Astrocyte of the cerebellum (primary cell): Measurements from ENCODE around the gene PDE11A.

Experiments
- DNase-seq: peaks from one replicate; pipeline ENCODE4 v3.0.0-alpha.2; 2011; ENCODE audit warnings: low read depth
- H3K4me3 ChIP-seq: 2 replicates; pipeline ENCODE4 v1.5.1; 2011; ENCODE audit warnings: mild to moderate bottlenecking, low read depth, low read length, moderate library complexity
- in situ Hi-C: cut with HindIII; loops from 2 replicates; pipeline ENCODE4 v1.10.0; 2017; ENCODE audit warnings: low sequenced_read_pairs
- TF ChIP-seq, protein P1 (sequence below): IDR thresholded peaks from 2 replicates; pipeline ENCODE4 v1.5.1; 2012; ENCODE audit warnings: low read length, low read depth, moderate library complexity, mild to moderate bottlenecking; ENCODE audit errors: missing control alignments

The PDE11A gene

GRCh38 chr2:177721818-177722567, 350.6 kb downstream of the PDE11A start:
- no peak for DNase-seq
- in situ Hi-C loops = loop anchor here (10.0 kb wide), 1 partner anchor 387 kb away; no protein-coding TSS in a partner anchor
- TF ChIP-seq, protein P1, sequence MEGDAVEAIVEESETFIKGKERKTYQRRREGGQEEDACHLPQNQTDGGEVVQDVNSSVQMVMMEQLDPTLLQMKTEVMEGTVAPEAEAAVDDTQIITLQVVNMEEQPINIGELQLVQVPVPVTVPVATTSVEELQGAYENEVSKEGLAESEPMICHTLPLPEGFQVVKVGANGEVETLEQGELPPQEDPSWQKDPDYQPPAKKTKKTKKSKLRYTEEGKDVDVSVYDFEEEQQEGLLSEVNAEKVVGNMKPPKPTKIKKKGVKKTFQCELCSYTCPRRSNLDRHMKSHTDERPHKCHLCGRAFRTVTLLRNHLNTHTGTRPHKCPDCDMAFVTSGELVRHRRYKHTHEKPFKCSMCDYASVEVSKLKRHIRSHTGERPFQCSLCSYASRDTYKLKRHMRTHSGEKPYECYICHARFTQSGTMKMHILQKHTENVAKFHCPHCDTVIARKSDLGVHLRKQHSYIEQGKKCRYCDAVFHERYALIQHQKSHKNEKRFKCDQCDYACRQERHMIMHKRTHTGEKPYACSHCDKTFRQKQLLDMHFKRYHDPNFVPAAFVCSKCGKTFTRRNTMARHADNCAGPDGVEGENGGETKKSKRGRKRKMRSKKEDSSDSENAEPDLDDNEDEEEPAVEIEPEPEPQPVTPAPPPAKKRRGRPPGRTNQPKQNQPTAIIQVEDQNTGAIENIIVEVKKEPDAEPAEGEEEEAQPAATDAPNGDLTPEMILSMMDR = no peak
- no peak overlapping the region for H3K4me3 ChIP-seq

DNA sequence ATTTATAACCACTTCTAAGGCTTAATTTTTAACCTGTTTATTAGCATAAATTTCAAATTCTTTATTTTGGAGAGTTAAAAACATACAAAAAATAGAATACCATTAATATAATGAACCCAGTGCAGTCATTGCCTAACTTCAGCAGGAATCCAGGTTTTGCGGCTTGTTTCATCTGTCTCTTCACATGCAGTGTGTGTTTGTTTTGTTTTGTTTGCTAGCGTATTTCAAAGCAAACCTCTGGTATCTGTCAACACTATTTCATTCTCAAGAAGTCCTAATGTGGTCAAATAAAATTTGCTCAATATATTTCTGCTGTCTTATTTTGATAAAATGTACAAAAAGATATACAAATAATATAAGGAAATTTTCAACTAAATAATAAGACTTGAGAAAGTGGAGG, 351.5 kb downstream of the PDE11A start:
- TF ChIP-seq, protein P1 = no peak
- in situ Hi-C loops = loop anchor here (10.0 kb wide), 1 partner anchor 386 kb away; no protein-coding TSS in a partner anchor

DNA sequence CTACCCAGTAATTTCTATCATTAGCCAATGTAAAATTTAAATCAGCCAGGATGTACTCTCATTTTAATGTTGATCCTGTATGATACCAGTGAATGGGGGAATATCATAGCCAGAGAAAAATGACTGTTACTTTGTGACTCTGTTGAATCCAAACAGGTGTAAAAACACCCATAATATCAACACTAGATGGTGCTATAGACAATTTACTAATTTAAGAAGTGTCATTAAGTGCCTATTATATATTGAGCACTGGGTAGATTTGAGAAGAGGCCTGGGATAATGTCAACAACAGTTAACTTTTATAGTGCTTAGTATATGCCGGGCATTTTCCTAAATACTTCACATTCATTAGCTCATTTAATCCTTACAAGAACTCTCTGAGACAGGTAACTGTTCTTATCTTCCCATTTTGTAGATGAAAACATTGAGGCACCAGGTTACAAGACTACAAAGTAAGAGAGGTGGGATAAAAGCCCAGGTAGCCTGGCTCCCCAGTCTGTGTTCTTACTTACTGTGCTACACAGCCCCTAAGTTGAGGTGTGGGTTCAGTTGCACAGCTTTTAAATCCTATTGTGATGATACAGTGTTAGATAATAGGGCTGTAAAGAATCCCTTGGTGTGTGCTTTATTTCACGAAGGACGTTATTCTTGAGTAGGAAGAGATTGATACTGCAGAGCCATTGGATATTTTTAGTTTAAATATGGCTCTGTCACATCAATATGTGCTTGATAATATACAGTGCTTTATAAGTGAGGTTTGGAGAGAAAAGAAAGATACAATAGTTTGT, 354.6 kb downstream of the PDE11A start:
- in situ Hi-C loops = no loop called here
- TF ChIP-seq, protein P1 = no peak
- DNase-seq = no peak
- H3K4me3 ChIP-seq = no peak overlapping the region

More for the DNA sequence above, 351.5 kb downstream of the PDE11A start:
- no peak for DNase-seq
- H3K4me3 ChIP-seq = no peak overlapping the region

- H3K4me3 ChIP-seq = no peak overlapping the region
- TF ChIP-seq, protein P1 = no peak
- in situ Hi-C loops = no loop called here
- DNase-seq = no peak
These were observed 356.1 kb downstream of the PDE11A start for GRCh38 chr2:177716484-177716883.

GRCh38 chr2:177715771-177716170, 356.8 kb downstream of the PDE11A start:
- H3K4me3 ChIP-seq = no peak overlapping the region
- TF ChIP-seq, protein P1 = no peak
- in situ Hi-C loops = no loop called here
- DNase-seq = no peak

DNA sequence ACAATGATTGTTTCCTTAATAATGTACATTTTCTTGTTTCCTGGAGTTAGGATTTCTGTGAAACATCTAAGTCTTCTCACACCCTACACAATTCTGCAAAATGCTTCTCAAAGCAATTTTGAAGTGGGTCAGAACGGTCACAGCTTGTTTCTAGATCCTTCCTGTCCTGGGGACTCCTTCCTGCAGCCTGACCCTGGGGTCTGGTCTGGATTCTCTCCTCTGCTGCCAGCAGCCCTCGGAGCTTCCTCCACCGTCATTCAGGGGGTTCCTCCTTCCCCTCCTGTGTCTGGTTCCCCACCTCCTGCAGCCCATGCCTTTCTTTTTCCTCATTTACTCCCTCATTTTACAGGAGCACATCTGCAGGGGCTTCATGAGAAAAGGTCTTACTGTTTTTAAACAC, 357.9 kb downstream of the PDE11A start:
- DNase-seq = no peak
- no peak overlapping the region for H3K4me3 ChIP-seq
- in situ Hi-C loops = no loop called here
- TF ChIP-seq, protein P1 = no peak
